Superior temporal gyrus (tissue), 1 donor: ENCODE data around the gene CDC5L.

Source experiments
- DNase-seq: peaks from one replicate; pipeline ENCODE4 v3.0.0-alpha.2; 2016; ENCODE audit errors: extremely low spot score

CDC5L gene

GRCh38 chr6:44475417-44475778 lies 87.9 kb downstream of the CDC5L start:
- no peak for DNase-seq

DNA sequence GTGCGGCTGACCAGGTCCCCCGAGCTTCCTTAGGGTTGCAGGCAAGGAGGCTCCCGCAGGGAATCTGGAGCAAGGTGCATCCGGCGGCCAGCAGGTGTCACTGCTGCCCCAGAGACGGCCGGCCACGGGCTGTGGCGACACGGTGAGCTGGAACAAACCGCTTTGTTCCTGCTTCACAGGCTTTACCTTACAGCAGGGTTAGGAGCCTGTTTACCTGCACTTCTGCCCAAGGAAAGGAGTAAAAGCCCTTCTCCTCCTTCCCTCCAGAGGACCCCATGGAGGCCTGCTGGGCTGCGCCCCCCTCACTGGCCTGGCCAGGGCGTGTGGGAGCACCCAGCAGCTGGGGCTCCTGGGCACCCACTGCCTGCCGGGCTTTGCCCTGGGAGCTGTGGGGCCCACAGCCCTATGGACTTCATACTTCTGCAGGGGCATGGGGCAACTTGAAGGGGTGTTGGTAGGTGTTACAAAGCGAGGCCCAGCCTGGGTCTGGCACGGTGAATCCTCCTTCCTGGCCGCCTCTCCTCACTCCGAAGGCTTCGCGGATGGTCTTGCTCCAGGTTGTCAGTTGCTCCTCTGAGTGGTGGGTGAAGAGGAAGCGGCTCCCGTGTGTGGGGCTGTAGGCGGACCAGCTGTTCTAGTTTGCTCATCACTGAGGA lies 88.4 kb downstream of the CDC5L start:
- DNase-seq: peak; percentile 80

DNA sequence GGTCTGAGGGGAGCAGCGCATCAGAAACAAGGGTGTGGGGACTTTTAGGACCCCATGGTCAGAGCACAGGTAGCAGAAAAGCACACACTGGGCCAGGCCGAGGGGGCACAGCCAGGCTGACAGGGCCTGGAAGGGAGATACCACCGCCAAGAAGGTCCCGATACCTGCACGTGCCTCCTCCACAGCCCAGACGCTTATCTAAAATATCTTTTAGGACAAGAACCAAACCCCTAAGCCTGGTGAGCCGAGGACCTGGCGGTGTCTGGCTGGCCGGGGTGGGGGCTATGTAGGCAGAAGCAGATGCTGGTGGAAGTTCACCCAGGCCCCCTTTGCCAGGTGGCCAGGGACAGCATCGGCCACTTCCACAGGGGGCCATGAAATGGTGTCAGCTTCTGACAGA lies 89.3 kb downstream of the CDC5L start:
- DNase-seq: no peak

- no peak for DNase-seq
Measured at GRCh38 chr6:44477293-44477894, 89.9 kb downstream of the CDC5L start.

- DNase-seq: no peak
Measured at GRCh38 chr6:44478158-44478557, 90.7 kb downstream of the CDC5L start.

DNA sequence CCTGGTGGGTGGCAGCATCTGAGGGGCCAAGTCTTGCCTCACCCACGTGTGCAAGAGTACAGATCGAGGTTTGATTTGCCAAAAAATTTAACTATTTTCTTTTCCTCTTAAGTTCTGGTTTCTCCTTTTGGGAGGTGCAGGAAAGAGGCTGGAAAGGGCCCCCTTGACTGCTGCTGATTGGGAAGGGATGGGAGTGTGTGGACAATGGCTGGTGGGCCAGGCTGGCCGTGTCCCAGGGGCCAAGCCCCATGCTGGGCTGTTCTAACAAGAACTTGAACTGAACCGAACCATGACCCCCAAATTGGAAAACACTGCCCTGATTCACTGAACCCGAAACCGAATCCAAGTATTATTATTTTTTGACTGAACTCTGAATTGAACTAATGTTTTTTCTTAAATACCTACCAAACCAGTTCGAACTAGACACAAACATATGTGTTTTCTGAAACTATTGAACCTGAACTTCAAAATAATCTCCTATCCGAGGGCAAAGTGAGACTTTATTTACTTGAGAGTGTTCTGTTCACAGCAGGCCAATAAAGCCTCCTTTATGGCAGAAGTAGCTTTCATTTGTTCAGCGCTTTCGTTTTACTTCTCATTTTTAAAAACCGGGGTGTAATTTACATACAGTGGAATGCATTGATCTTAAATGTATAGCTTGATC lies 91.2 kb downstream of the CDC5L start:
- DNase-seq: no peak

DNA sequence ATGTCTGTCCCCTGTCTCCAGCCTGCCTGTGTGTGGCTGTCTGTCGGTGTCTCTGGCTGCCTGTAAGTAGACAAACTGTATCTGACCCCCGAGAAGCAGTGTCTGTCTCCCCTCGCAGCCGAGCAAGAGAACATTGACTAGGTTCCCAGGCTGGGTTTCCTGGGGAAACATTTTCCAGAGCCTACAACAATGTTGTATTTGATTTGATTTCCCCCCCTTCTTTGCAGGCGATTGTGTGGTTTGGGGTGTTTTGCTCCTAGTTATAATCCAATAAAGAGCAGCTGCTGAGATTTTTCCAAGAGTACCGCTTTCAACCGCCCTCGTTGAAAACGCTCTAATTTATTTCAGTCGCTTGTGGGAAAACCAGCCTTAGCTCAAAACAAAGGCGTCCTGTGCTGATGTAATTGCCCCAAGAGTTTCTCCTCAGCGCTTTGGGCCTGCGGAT lies 92.6 kb downstream of the CDC5L start:
- peak; percentile 46 for DNase-seq

DNA sequence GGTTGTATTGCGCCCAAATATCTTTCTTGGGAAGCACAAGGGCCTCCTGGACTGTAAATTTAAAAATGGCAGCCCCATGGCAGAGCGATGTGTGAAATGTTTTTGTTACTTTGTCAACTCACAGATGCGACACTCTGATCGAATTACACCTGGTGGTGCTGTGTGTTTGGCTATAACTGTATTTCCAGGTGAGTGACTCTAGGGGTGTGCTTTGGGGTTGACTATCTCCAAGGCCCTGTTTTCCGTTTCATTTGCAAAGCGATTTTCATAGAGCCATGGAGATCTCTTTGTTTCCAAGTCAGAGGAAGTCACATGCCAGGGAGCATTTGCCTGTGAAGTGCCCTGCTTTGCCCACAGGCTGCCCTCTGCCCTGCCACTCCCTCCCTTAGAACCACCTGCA lies 93.5 kb downstream of the CDC5L start:
- DNase-seq: no peak

DNA sequence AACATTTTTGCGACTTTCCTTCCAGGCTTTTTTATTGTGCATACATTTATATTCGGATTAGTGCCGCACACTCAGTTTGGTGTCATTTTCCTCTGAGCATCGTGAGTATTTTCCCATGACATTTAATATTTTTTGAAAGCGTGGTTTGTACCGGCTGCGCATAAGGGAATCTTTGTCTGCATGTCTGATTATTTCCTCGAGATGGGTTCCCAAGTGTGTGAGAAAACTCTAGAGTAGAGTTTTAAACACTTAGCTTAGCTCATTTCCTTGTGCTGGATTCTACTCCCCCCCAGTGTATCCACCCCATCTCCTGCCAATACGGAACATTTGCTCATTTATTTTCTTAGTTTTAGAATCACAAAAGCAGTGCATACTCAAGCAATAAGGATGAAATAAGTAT lies 94.3 kb downstream of the CDC5L start:
- DNase-seq: no peak

- no peak for DNase-seq
Measured at GRCh38 chr6:44485601-44486401, 98.3 kb downstream of the CDC5L start.

GRCh38 chr6:44487002-44487401 lies 99.5 kb downstream of the CDC5L start:
- no peak for DNase-seq

- no peak for DNase-seq
Measured at GRCh38 chr6:44487586-44487985, 100.1 kb downstream of the CDC5L start.

GRCh38 chr6:44489910-44490604 lies 102.6 kb downstream of the CDC5L start:
- DNase-seq: peak; percentile 61

- no peak for DNase-seq
Measured at GRCh38 chr6:44493132-44493531, 105.6 kb downstream of the CDC5L start.

- DNase-seq: no peak
Measured at GRCh38 chr6:44493593-44493992, 106.1 kb downstream of the CDC5L start.

DNA sequence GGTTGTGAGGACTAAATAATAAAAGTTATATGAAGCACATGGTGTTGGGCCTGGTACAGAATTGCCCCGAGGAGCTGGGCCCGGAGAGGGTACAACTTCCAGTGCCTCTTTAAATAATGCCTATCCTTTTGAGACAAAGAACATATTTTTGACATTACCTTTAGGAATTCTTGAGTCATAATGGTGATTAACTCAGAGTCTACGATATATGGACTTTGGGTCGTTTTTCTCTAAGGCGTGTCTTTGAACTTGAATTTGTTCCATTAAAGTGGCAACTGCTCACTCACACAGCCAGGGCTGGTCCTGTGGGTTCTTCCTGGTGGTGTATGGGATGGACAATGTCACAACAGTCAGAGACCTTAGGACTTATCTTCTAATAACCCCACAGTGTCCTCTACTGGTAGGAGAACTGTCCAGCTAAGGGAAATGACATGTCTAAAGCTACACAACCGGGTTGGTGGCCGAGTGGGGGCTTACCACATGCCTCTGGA lies 106.5 kb downstream of the CDC5L start:
- no peak for DNase-seq

DNA sequence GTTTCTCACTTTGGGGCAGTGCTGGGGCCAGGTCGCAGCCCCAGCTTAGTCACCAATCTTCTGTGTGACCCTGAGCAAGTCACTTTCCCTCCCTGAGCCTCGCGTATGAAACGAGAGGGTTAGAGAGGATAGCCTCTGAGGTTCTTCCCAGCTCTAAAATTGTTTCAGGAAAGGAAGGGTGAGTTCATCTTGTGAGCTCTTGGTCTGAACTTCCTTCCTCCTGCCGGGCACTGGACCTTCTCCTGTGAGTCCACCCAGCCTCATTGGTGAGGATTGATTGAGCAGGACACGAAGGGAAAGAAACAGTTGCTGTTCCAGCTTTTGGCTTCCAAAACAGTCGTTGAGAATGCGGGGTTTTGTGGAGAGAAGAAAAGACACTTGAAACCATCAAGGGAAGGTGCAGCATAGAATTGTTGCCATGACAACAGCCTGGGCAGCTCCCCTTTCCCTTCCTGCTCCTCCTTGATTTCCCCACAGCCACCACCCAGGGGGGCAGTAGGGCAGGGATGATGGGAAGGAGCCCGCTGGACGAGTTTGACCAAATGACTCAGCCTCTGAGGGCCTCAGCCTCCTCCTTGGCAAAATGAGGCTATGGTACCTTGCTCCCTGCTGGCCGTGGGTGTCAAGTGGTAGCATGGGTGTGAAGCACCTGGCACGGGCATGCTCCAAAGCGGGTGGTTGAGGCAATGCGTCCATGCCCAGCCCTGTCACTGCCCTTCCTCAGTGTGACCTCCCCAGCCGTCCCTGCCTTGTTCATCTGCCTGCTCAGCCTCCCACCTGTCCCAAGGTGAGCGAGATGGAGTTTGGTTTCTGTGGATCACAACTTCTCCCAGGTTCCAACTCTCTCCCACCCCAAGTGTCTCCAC lies 107.8 kb downstream of the CDC5L start:
- no peak for DNase-seq

GRCh38 chr6:44496665-44497369 lies 109.3 kb downstream of the CDC5L start:
- DNase-seq: no peak

DNA sequence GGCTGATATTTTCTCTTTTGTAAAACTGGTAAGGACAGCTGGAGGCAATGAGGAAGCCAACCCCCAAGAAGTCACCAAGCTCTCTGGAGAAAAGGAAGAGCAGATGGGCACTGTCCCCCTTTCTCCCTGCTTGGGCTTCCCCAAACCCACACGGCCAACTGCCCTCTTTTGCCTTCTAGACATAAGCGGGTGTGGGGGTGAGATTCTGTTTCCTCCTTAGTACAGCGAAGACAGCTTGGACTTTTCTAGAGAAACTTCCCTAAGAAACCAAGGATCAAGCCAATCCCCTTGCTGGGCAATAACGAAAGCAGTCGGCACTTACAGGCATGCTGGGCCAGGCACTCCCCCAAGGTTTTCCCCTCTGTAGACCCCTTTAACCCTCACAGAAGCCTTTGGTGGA lies 110.3 kb downstream of the CDC5L start:
- no peak for DNase-seq

DNA sequence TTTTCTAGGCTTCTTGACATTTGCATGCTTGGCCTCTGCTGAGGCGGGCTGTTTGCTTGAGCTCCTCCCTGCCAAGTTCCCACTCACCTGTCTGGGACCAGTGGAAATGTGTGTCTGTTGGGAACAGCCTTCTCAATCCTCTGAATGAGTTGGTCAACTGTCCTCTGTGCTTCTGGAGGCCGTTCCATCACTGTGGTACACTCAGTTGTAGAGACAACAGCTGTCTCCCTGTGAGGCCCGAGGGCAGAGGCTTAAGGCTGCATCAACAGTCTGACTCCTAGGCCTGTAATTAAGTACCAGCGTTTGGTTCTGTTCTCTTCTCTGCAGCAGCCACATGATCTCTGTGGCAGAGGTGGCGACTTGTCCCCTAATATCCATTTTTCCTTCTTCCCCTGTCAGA lies 110.9 kb downstream of the CDC5L start:
- DNase-seq: no peak
